HepG2 (cell line): ENCODE data around the gene PHF2. TPM values are rescaled to one million over a fixed set of nuclear protein-coding genes. Genes with fewer than 3 reads are reported as not detected.

Experiments
- ATAC-seq: fragments of 200-7000 bp; cut with Tn5 transposase; 3 replicates; pipeline ENCODE4 v1.9.1; 2020; ENCODE audit warnings: mild to moderate bottlenecking, moderate library complexity
- BruUV-seq: library from RNA; stranded (reverse); fragments of 400-500 nt; replicated peaks from 2 replicates; lab custom pipeline; 2021; lab: Mats Ljungman, UMichigan
- CTCF ChIA-PET: fragments of 300-600 bp; formaldehyde crosslinking; extraction: SDS; loops from one replicate; lab custom pipeline; 2021; ENCODE audit warnings: low total read pairs, inconsistent platforms, low intra/inter-chr PET ratio; lab: Yijun Ruan, JAX
- POLR2A ChIA-PET: fragments of 350-600 bp; sonication (Branson Sonifier 250); formaldehyde crosslinking; loops from one replicate; lab custom pipeline; 2020; ENCODE audit warnings: antibody characterized with exemption, inconsistent platforms; lab: Yijun Ruan, JAX
- DNase-seq: peaks from one replicate; pipeline ENCODE4 v3.0.0-alpha.2; 2015; ENCODE audit warnings: low spot score
- FAIRE-seq: peaks from 3 replicates; lab custom pipeline; 2011; peaks lifted over from hg19 to GRCh38; lab: Jason Lieb, UNC
- H2AFZ ChIP-seq: one replicate; pipeline ENCODE4 v1.6.1; 2011; ENCODE audit warnings: low read length, inconsistent platforms
- H3K27ac ChIP-seq: fragments of 300-600 bp; 3 replicates; pipeline ENCODE4 v1.8.0; 2011; ENCODE audit warnings: mixed run types, mild to moderate bottlenecking, mixed read lengths, low read length, inconsistent platforms; ENCODE audit not compliant: insufficient read depth; ENCODE audit errors: extremely low read length
- H3K27me3 ChIP-seq, 2 experiments: fragments of 200-600 bp in 1 of 2; 2 replicates in 1 of 2; 3 replicates in 1 of 2; pipeline versions ENCODE4 v1.6.0 to v1.8.0; 2011; ENCODE audit warnings: low read length in 2 of 2, mild to moderate bottlenecking in 2 of 2, moderate library complexity in 2 of 2, inconsistent platforms in 1 of 2; ENCODE audit not compliant: insufficient read depth in 2 of 2, control insufficient read depth in 1 of 2
- H3K36me3 ChIP-seq, 2 experiments: fragments of 200-600 bp in 1 of 2; replicated peaks in 1 of 2; 2 replicates in 1 of 2; 3 replicates in 1 of 2; pipeline versions ENCODE4 v1.5.1 to v1.8.0; 2011; ENCODE audit warnings: low read length in 2 of 2, inconsistent platforms in 1 of 2; ENCODE audit not compliant: insufficient read depth in 2 of 2, control insufficient read depth in 1 of 2
- H3K4me1 ChIP-seq: 2 replicates; pipeline ENCODE4 v1.5.1; 2012; ENCODE audit warnings: low read length, inconsistent platforms; ENCODE audit not compliant: insufficient read depth
- H3K4me2 ChIP-seq: 2 replicates; pipeline ENCODE4 v1.6.0; 2011; ENCODE audit warnings: low read depth, low read length, inconsistent platforms
- H3K4me3 ChIP-seq, 3 experiments: fragments of 200-600 bp in 1 of 3; sonication (generic), shearing (Covaris generic) in 1 of 3; replicated peaks in 1 of 3; 2 replicates each; pipeline ENCODE4 v1.5.1; 2011 to 2016; ENCODE audit warnings: low read length in 3 of 3, inconsistent platforms in 2 of 3, low read depth in 2 of 3, mild to moderate bottlenecking in 2 of 3, control low read depth in 1 of 3, mixed read lengths in 1 of 3; ENCODE audit not compliant: insufficient read depth in 1 of 3
- H3K79me2 ChIP-seq: one replicate; pipeline ENCODE4 v1.6.1; 2011; ENCODE audit warnings: low read length, inconsistent platforms; ENCODE audit not compliant: insufficient read depth
- H3K9ac ChIP-seq: 2 replicates; pipeline ENCODE4 v1.6.0; 2011; ENCODE audit warnings: mild to moderate bottlenecking, low read depth, low read length, inconsistent platforms; ENCODE audit not compliant: insufficient read depth
- H3K9me3 ChIP-seq: 2 replicates; pipeline ENCODE4 v1.5.1; 2012; ENCODE audit warnings: mild to moderate bottlenecking, low read length
- H4K20me1 ChIP-seq: 2 replicates; pipeline ENCODE4 v1.6.0; 2011; ENCODE audit warnings: inconsistent platforms, mild to moderate bottlenecking, low read length, moderate library complexity; ENCODE audit not compliant: insufficient read depth
- ARNT2 ChIP-seq: sonication (generic); formaldehyde crosslinking; IDR thresholded peaks from 2 replicates; pipeline ENCODE4 v1.8.0; 2022; ENCODE audit warnings: mild to moderate bottlenecking, low read depth, missing genetic modification reagents, moderate library complexity
- PLRG1 ChIP-seq: fragments of 450-650 bp; conservative IDR thresholded peaks from 2 replicates; pipeline ENCODE4 v1.6.1; 2016
- ZBTB4 ChIP-seq: sonication (generic); formaldehyde crosslinking; IDR thresholded peaks from 2 replicates; pipeline ENCODE4 v1.4.0; 2020; ENCODE audit warnings: missing genetic modification reagents, mild to moderate bottlenecking, borderline replicate concordance
- ZNF10 ChIP-seq: sonication (generic); formaldehyde crosslinking; IDR thresholded peaks from 2 replicates; pipeline ENCODE4 v1.4.0; 2020; ENCODE audit warnings: mild to moderate bottlenecking, low read depth, missing genetic modification reagents, borderline replicate concordance
- WGBS: methylation state at CpG from one replicate; pipeline ENCODE4 v1.1.6; 2017; ENCODE audit warnings: low lambda C conversion rate; 5-methylcytosine and 5-hydroxymethylcytosine counted together
- in situ Hi-C: cut with HindIII; loops from 2 replicates; pipeline ENCODE4 v1.10.0; 2017; ENCODE audit warnings: low pct_unique_long_range_greater_than_20kb; ENCODE audit not compliant: extremely low pct_ligation_motif_present
- intact Hi-C: fragments of 100-400 bp; cut with micrococcal nuclease; formaldehyde crosslinking; loops from one replicate; pipeline ENCODE4 v1.10.0; 2022; ENCODE audit not compliant: unreplicated experiment
- polyA plus RNA-seq, 8 experiments: library from polyadenylated mRNA; depleted of rRNA in 3 of 8; stranded (reverse) in 7 of 8; unstranded in 1 of 8; fragments of >200 nt; fragmentation: Illumina TruSeq in 4 of 8; extraction: Trizol in 4 of 8; gene quantifications; 2 replicates each; pipeline versions ENCODE4 v1.2.1 to v1.2.3, GENCODE V29; 2011 to 2016; ENCODE audit warnings: low read depth in 4 of 8, missing spikeins in 1 of 8, mixed read lengths in 1 of 8; ENCODE audit not compliant: insufficient read depth in 1 of 8
- total RNA-seq, 5 experiments: library from RNA; depleted of rRNA; stranded (reverse); fragments of >200 nt; fragmentation: Illumina TruSeq; extraction: Trizol; gene quantifications; 2 replicates each; pipeline ENCODE4 v1.2.3, GENCODE V29; 2016; ENCODE audit warnings: low read depth in 1 of 5

The PHF2 gene
- total and polyA plus RNA-seq, 2 of the 13 experiments (the other 11 are each of a cell fraction or from before 2014, with no cell fraction given): 6.6 to 9.1 TPM

DNA sequence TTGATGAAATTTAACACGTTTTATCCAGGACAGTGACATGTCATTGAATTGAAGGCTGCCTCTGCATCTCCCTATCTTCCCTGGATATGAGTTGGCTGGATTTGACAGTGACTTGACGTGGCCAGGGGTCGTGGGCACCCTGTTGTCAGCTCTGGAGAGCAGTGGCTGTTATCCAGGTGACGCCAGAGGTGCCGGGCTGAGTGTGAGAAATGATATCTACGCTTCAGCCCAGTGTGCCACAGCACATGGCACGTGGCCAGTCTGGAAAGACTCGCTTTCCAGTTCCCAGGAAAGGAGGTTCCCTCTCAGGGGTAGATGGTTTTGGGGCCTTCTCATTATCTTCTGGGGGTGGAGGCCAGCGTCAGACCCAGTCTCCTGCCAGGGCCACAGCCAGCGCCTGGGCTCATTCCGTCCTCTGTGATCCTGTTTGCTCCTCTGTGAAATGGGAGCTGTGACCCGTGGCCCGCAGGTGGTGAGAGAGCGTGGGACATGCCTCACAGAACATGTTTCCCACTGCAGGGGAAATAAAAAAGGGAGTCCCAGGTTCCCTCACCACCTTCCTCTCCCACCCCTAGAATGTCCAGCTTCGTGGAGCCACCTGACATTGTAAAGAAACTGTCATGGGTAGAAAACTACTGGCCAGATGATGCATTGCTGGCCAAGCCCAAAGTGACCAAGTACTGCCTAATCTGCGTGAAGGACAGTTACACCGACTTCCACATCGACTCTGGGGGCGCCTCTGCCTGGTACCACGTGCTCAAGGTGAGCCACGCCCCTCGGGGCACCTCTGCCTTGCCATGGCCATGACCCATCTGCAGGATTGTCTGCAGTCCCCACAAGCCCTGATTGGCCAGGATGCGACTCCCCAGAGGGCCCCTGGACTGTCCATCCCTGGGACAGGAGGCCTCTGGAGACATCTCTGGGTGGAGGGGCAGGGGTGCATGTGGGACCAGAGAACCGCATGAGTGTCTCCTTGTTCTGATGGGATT is 76.5 kb downstream of the PHF2 start (continued):
- no peak for TF ChIP-seq ZBTB4 (CRISPR knock-in tag)
- no peak for TF ChIP-seq PLRG1

- BruUV-seq: no TSS peak
- H3K4me3 ChIP-seq: no peak overlapping the region
- H3K36me3 ChIP-seq: peaks cover 19 to 35% of the 10 kb centered on the region in 2 experiments; a peak in 4 of 5 replicates
- no peak overlapping the region for H3K4me2 ChIP-seq
- no peak overlapping the region for H3K27ac ChIP-seq
- H2AFZ ChIP-seq: no peak overlapping the region
- ATAC-seq (no peak), FAIRE-seq (no peak), DNase-seq (no peak)
- TF ChIP-seq ARNT2 (CRISPR knock-in tag): no peak
- TF ChIP-seq ZNF10 (CRISPR knock-in tag): no peak
- in situ Hi-C loops: no loop called here
- intact Hi-C loops: no loop called here
- no peaks in the 10 kb centered on the region for H3K4me1 ChIP-seq
- no peaks in the 10 kb centered on the region for H4K20me1 ChIP-seq
- H3K79me2 ChIP-seq: no peaks in the 10 kb centered on the region
- H3K9ac ChIP-seq: no peak overlapping the region
- H3K9me3 ChIP-seq: no peaks in the 10 kb centered on the region
- POLR2A ChIA-PET: no interaction called here
- 92% methylated on average over 3 of the region's 3 CpGs for WGBS
- CTCF ChIA-PET: no interaction called here
- H3K27me3 ChIP-seq: no peaks in the 10 kb centered on the region
Measured at GRCh38 chr9:93653760-93654159, 77.4 kb downstream of the PHF2 start.
